ENCODE measurements around the gene NME9. TPM values are rescaled to one million over a fixed set of nuclear protein-coding genes. Genes with fewer than 3 reads are reported as not detected.

Gene NME9
- polyA plus RNA-seq, 1 donor: 0.90 TPM

GRCh38 chr3:138282836-138283235 lies 46.8 kb downstream of the NME9 start:
- no peak for DNase-seq (ENCODE audit: low read depth)

GRCh38 chr3:138281561-138281960 lies 48.1 kb downstream of the NME9 start:
- DNase-seq (ENCODE audit: low read depth): no peak

DNA sequence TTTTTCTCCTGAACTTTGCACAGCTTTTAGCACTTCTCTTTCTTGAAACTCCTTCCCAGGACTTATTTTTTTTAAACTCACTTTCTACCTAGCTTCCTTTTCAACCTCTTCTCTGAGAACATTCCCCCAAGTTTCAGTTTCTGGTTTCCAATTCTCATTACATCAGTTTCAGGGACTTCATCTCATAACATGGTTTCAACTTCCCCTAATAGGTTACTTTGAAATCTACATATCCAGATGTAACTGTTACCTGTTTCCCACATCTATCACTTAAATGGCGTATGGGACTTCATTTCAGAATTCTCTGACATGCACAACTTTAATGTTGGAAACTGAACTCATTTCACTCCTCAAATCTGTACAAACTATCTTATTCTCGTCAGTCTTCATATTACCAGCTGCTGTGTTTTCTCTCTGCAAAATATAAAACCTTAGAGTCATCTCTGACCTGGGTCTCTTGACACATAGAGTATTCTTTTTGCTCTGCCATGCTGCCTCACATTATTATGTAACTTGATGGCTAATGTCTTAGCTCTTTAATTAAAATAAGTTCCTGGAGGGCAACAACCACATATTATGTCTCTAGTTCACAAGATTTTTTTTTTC lies 58.4 kb downstream of the NME9 start:
- no peak for DNase-seq (ENCODE audit: low read depth)

DNA sequence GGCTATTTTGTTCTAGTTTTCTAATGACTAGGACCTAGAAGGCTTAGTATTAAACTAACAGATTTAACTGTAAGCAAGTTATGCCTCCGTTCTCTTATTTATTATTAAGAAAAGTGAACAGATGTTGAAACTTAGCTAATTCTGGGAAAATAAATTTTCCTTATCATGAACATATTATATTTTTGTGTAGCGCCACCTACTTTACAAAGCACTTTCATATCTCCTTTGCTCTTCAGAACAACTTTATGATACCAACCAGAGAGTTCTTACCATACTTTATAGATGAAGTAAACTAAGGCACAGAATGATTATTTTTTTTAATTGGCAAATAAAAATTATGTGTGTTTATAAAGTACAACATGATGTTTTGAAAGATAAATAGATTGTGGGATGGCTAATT lies 59.4 kb downstream of the NME9 start:
- DNase-seq (ENCODE audit: low read depth): no peak

GRCh38 chr3:138267083-138267482 lies 62.6 kb downstream of the NME9 start:
- DNase-seq (ENCODE audit: low read depth): no peak

DNA sequence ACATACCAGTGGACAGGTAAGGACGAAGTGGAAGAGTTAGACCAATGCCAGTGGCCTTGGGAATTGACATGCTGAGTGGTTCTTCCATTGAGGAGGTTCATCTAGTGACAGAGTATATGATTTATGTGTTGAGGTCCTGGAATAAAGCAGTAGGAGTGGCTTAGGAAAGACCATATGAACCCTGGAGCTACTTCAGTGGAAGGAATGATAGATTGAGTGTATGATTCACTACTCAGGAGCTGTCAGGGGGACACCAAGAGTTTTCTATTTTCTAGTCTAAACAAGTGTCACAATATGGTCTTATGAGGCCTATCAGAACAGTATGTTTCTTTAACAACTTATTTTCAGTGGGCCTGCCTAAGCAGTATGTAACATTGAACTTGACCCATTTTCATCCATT lies 63.9 kb downstream of the NME9 start:
- DNase-seq (ENCODE audit: low read depth): no peak

GRCh38 chr3:138263104-138263503 lies 66.5 kb downstream of the NME9 start:
- DNase-seq (ENCODE audit: low read depth): no peak

DNA sequence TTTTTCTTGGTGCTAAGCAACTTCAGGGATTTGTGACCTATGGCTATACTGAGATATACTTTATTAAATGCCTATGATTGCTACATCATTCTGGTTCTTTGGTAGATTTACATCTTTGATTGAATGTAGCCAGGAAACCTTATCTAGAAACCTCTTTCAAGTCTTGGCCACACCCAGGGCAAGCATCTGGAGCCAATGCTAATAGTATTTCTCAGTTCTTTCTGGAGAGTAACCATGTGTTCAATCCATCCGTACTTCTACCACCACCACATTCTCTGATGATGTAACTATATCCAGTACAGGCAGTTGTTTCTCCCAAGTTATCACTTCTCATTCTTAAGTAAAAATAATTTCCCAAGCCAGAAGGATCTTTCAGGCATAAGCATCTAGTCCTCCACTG lies 69.0 kb downstream of the NME9 start:
- DNase-seq (ENCODE audit: low read depth): no peak

DNA sequence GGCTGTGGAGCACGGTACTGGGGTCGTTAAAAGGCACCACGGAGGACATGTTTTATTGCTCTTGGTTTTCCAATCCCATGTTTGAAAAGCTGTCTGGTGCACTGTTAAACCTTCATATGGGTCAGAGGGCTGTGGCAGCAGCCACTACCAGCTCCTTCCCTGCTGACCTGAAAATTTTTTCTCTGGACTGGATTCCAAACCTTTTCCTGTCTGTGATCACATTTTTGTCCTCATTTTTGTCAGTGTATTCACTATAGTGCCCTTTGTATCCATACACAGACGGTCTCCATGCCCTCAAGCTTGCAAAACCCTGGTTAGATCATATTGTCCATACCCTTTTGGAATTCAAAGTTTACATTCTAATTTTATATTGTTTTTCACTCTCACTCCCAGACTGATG lies 70.5 kb downstream of the NME9 start:
- no peak for DNase-seq (ENCODE audit: low read depth)

GRCh38 chr3:138257986-138258385 lies 71.7 kb downstream of the NME9 start:
- no peak for DNase-seq (ENCODE audit: low read depth)

DNA sequence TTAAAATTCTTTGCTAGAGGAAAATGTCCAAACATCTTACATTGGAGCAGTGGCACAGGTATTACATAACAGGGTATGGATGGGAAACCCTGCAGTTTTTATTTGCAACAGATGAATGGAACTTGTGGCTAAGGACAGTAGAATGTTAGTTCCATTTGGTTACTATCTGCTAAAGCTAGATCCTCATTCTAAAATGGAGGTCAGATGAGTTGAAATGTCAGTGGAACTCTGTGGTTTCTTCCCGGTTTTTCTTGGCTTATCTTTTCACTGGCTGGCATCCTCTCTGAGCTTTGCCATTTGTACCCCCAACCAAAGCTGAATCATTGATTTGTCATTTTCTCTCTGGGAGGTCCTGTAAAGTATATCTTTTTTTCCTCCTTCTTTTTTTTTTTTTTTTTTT lies 73.6 kb downstream of the NME9 start:
- DNase-seq (ENCODE audit: low read depth): no peak

- DNase-seq (ENCODE audit: low read depth): no peak
Measured at GRCh38 chr3:138254216-138254615, 75.4 kb downstream of the NME9 start.

DNA sequence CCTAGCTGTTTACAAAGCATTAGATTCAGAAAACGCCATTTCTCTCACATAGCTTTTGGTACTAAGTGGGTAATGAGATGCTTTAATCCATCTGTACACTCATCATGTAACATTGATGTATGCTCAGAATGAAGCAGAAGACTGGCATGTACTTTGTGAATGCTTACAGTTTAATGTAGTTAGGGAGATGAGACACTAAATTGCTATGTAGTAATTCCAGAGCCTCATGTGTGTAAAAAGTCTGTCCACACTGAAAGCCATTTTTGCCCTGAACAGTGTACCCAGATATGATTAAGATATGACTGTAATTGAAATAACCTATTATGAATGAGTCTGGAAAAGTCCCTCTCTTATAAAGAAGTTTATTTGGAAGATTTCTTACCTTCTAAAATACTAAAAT lies 76.0 kb downstream of the NME9 start:
- no peak for DNase-seq (ENCODE audit: low read depth)

Other genes with a start within 250 kb of the NME9 start
- gene DZIP1L, start 214.2 kb downstream of the NME9 start, polyA plus RNA-seq (ENCODE audit: insufficient read length): 6.9 TPM
- gene A4GNT, start 197.5 kb downstream of the NME9 start, polyA plus RNA-seq (ENCODE audit: insufficient read length): not detected
- gene DBR1, start 154.9 kb downstream of the NME9 start, polyA plus RNA-seq (ENCODE audit: insufficient read length): 9.4 TPM
- 43.7 TPM for gene ARMC8, start 142.6 kb downstream of the NME9 start, polyA plus RNA-seq (ENCODE audit: insufficient read length)
- gene MRAS, start 18.7 kb upstream of the NME9 start, polyA plus RNA-seq (ENCODE audit: insufficient read length): 69.6 TPM
- gene ESYT3, start 104.8 kb upstream of the NME9 start, polyA plus RNA-seq (ENCODE audit: insufficient read length): 20.7 TPM

All from forelimb muscle (tissue), 1 donor.